A549 treated with DMSO at 1 μM for 4 hours (cell line): ENCODE measurements around the gene UROD. TPM values are rescaled to one million over a fixed set of nuclear protein-coding genes. Genes with fewer than 3 reads are reported as not detected.

ENCODE experiments used
- total RNA-seq: library from RNA; stranded (reverse); fragments of 200-300 nt; extraction: Qiagen RNA extraction; gene quantifications from 5 replicates; pipeline ENCODE4 v1.2.3, GENCODE V29; 2022; ENCODE audit warnings: low read depth

Gene UROD
- 43.8 to 56.0 TPM (median 49.2 TPM) in 5 replicates for total RNA-seq

DNA sequence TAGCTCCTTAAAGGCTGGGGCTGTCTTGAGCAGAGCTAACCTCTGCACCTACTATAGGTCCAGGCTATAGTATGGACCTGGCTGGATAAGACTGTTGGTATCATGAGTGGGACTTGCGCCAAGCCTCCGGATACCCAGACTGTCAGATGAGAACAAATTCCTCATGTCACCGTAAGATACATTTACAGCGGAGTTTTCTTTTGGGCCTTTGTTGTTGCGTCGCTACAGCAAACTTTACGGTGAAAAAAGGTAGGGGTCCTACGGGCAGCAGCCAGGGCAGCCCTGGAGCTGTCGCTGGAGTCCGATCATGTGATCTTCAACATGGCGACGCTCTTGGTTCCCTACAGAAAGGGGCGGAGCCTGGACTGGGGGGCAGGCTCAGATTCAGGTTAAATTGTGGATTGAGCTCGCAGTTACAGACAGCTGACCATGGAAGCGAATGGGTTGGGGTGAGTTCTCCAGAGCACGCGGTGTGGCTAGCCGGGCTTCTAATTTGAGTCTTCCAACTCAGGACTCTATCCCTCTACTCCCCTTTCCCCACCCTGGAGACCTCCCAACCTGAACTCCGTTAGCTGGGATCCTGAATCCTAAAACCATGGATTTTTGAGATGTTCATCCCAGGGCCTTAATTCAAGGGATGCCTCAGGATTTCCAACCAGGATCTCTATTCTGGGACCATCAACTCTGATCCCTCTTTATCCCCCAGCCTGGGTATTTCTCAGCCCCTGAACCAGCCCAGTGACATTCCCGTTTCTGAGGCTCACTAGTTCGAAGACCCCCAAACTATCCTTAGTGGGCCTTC is at the start of gene UROD:
Gene UROD (plus strand): TSS at position 418 of the 802 bp plus-strand sequence. CDS start 12 bp downstream, at position 430.

DNA sequence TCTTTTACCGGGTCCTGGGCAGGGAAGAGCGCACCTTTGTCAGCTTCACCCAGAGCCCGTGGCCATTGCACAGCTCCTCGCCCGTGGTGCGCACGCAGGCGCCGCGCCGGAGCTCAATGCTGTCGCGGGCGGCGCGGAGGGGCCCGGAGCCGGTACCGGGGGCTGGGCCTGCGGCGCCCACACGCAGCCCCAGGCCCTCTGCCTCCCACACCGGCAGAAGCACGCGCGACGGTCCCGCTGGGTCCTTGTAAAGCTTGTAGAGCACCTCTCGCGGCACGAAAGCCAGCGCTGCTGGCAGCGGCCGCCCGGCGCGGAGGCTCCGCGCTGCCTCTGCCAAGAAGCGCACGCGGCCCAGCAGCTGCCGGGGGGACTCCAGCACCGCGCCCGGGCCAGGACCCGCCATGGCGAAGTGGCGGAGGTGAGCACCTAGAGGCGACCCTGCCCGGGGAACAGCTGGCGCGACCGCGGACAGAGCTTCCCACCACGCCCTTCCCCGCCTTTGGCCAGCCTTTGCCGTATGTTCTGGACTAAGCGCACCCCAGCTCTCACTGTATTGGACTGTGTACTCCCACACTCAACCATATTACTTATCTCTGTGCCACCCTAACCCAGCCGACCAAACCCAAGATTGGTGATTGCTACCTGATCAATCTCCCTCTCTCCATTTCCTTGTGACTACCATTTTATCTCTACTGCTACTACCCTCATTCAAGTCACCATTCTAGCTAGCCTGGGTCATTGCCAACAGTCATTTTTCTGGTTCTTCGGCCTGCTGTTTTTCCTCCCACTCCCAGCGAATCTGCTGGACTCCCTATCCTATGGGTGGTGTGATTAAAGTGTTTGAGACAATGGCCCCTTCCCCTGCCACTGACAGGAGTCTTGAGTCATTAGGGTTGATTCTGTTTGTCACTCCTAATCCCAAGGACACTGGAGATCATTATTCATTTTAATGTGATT is 921 bp upstream of the UROD start, which contains the start of gene HECTD3:
Gene HECTD3 (minus strand): TSS at position 470 of the 957 bp plus-strand sequence. CDS start 67 bp downstream, at position 403.

Other genes with a start within 250 kb of the UROD start
- gene RPS8, start 236.7 kb upstream of the UROD start, total RNA-seq = 1,523 to 1,715 TPM (median 1,655 TPM) in 5 replicates
- gene BEST4, start 224.1 kb upstream of the UROD start, total RNA-seq = 0.15 to 0.66 TPM (median 0.37 TPM) in 5 replicates
- 14.9 to 20.3 TPM (median 16.0 TPM) in 5 replicates for gene PLK3, start 211.9 kb upstream of the UROD start, total RNA-seq
- 0.35 to 1.3 TPM (median 0.75 TPM) in 5 replicates for gene DYNLT4, start 204.9 kb upstream of the UROD start, total RNA-seq
- gene BTBD19, start 203.7 kb upstream of the UROD start, total RNA-seq = 2.4 to 3.9 TPM (median 3.1 TPM) in 5 replicates
- 0.08 to 0.28 TPM (median 0.23 TPM) in 5 replicates for gene PTCH2, start 169.0 kb upstream of the UROD start, total RNA-seq
- gene EIF2B3, start 25.7 kb upstream of the UROD start, total RNA-seq = 16.7 to 21.4 TPM (median 18.8 TPM) in 5 replicates
- gene HECTD3, start 930 bp upstream of the UROD start, total RNA-seq = 13.5 to 18.8 TPM (median 16.1 TPM) in 5 replicates
- 0.40 to 0.66 TPM (median 0.55 TPM) in 5 replicates for gene ZSWIM5, start 194.4 kb downstream of the UROD start, total RNA-seq